Breast epithelium (tissue), 3 donors: ENCODE results near the gene PRKACA.

ENCODE experiments used
- CTCF ChIP-seq, 3 donors: fragments of 450-650 bp; IDR thresholded peaks; one replicate each; pipeline ENCODE4 v1.5.1; 2016 to 2017; ENCODE audit warnings: antibody characterized with exemption in 3 of 3, mild to moderate bottlenecking in 3 of 3, moderate library complexity in 3 of 3
- POLR2A ChIP-seq: fragments of 450-650 bp; IDR thresholded peaks from one replicate; pipeline ENCODE4 v1.6.1; 2016; ENCODE audit warnings: antibody characterized with exemption, mild to moderate bottlenecking, moderate library complexity
- POLR2AphosphoS5 ChIP-seq, 3 donors: sonication (generic); formaldehyde crosslinking; IDR thresholded peaks; one replicate each; pipeline ENCODE4 v1.6.1; 2017; ENCODE audit warnings: antibody characterized with exemption in 3 of 3

DNA sequence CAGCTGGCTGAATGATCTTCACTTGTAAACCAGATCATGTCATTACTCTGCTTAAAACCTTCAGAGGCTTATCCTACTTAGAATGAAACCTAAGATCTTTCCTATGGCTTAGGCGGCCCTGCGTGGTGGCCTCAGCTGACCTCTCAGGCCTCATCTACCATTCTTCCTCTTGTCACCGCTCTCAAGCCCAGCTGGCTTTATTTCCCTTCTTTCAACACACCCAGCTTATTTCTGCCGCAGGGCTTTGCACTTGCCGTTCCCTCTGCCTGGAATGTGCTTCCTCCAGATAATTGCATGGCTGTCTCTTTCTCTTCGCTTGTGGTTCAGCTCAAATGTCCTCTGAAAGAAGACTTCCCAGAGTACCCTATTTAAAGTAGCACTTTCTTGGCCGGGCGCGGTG is 22.4 kb upstream of the PRKACA start:
- TF ChIP-seq POLR2A, result no peak
- no peak for TF ChIP-seq POLR2AphosphoS5 (IDR thresholded peaks at IDR 0.05)
- TF ChIP-seq CTCF (IDR thresholded peaks at IDR 0.05), result no peak
